ENCODE data around the gene CFB. TPM values are rescaled to one million over a fixed set of nuclear protein-coding genes. Genes with fewer than 3 reads are reported as not detected.

Gene CFB
- polyA plus RNA-seq, 1 of the 3 experiments (the other 2 are of a cell fraction) = 42.1 TPM

DNA sequence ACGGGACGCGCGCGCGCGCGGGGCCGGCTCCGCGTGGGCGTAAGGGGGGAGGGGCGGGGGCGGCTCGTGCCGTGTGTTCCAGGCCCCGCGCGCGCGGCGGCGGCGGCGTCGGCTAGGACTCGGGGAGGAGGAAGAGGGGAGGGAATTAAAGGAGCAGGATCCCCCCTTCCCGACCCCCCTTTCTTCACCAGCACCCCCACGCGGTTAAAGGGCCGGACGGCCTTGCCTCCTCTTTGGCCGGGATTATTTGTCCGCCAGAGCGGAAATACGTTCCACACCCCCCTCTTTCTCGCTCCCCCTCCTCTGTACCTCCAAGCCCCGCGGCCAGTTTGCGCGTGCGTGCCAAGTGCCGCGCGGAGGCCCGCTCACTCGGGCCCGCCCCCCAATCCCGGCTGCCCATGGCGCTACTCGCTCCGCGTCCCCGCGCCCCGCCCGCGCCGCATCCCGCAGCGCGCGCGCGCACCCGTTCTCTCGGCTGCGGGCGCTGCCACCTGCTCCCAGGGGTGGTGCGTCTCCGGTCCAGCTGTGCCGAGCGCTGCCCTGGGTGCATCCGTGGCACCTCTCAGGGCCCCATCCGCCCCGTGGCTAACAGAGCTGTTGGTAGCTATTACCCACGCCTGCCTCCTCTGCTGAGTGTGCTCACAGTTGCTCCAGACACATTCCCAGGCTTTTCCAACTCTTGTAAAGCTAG, 43.8 kb upstream of the CFB start, which contains the start of gene ZBTB12:
ZBTB12 (minus strand) TSS at position 134 of the 691 bp plus-strand sequence. CDS start 781 bp downstream, outside the sequence.
- H3K79me2 ChIP-seq (ENCODE audit: insufficient read depth) = peaks cover 15% of the 10 kb centered on the region; the same call in 1 of the 2 replicates
- H3K4me1 ChIP-seq (ENCODE audit: control insufficient read depth in 1 of 2, insufficient read depth in 2 of 2, low read depth in 1 of 2, low read length in 1 of 2) = peaks cover 5 to 33% of the 10 kb centered on the region in 2 experiments
- no peaks in the 10 kb centered on the region for H3K9me3 ChIP-seq
- peak within 1 kb of the TSS; percentile 44 to 92; a peak in 3 of 4 replicates for H3K27ac ChIP-seq (ENCODE audit: low read depth in 2 of 2, low read length in 1 of 2)
- peak; percentile 99 for DNase-seq
- H3K9ac ChIP-seq = peak within 1 kb of the TSS; percentile 62
- H3K4me3 ChIP-seq (ENCODE audit: low read depth in 2 of 2, low read length in 1 of 2) = peak within 1 kb of the TSS; percentile 60 to 67
- CTCF ChIA-PET = interaction anchor here (0.6 to 1.4 kb wide), 6 partner anchors 13 to 104 kb away, joined by 3 to 4 read pairs (median 3); no protein-coding TSS in a partner anchor
- H4K20me1 ChIP-seq (ENCODE audit: insufficient read depth) = no peaks in the 10 kb centered on the region
- peaks cover 9% of the 10 kb centered on the region for H3F3A ChIP-seq (replicated peaks; ENCODE audit: insufficient read depth)
- no peaks in the 10 kb centered on the region for H3K36me3 ChIP-seq (replicated peaks in 1 of 2; ENCODE audit: control insufficient read depth in 1 of 2, insufficient read depth in 2 of 2, low read length in 1 of 2)
- no peaks in the 10 kb centered on the region for H3K9me2 ChIP-seq
- peak within 1 kb of the TSS; percentile 86 for H3K4me2 ChIP-seq
- under 1% methylated on average over 21 of the region's 77 CpGs for WGBS (ENCODE audit: low lambda C conversion rate)
- H3K27me3 ChIP-seq (ENCODE audit: insufficient read depth) = no peaks in the 10 kb centered on the region
- POLR2A ChIA-PET = interaction anchor here (0.6 to 1.4 kb wide), 8 partner anchors 9 to 1212 kb away, joined by 3 to 4 read pairs (median 3); partner anchors contain the start of gene DXO
- H2AFZ ChIP-seq (ENCODE audit: low read depth) = peak within 1 kb of the TSS; percentile 54; the same call in 1 of the 2 replicates
- TF ChIP-seq, protein P1, sequence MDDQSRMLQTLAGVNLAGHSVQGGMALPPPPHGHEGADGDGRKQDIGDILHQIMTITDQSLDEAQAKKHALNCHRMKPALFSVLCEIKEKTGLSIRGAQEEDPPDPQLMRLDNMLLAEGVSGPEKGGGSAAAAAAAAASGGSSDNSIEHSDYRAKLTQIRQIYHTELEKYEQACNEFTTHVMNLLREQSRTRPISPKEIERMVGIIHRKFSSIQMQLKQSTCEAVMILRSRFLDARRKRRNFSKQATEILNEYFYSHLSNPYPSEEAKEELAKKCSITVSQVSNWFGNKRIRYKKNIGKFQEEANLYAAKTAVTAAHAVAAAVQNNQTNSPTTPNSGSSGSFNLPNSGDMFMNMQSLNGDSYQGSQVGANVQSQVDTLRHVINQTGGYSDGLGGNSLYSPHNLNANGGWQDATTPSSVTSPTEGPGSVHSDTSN (IDR thresholded peaks at IDR 0.05) = peak; percentile 12; the same call in 1 of the 2 replicates
- TF ChIP-seq SMC3 (IDR thresholded peaks at IDR 0.05; ENCODE audit: low read depth, low read length) = no peak
- TF ChIP-seq FOXM1 (IDR thresholded peaks at IDR 0.05; ENCODE audit: low read depth) = no peak
- TF ChIP-seq, protein P2, sequence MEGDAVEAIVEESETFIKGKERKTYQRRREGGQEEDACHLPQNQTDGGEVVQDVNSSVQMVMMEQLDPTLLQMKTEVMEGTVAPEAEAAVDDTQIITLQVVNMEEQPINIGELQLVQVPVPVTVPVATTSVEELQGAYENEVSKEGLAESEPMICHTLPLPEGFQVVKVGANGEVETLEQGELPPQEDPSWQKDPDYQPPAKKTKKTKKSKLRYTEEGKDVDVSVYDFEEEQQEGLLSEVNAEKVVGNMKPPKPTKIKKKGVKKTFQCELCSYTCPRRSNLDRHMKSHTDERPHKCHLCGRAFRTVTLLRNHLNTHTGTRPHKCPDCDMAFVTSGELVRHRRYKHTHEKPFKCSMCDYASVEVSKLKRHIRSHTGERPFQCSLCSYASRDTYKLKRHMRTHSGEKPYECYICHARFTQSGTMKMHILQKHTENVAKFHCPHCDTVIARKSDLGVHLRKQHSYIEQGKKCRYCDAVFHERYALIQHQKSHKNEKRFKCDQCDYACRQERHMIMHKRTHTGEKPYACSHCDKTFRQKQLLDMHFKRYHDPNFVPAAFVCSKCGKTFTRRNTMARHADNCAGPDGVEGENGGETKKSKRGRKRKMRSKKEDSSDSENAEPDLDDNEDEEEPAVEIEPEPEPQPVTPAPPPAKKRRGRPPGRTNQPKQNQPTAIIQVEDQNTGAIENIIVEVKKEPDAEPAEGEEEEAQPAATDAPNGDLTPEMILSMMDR (IDR thresholded peaks at IDR 0.05) = 0 out of 2 replicates have a peak, but pooled peaks have one; percentile 7
- TF ChIP-seq, protein P3, sequence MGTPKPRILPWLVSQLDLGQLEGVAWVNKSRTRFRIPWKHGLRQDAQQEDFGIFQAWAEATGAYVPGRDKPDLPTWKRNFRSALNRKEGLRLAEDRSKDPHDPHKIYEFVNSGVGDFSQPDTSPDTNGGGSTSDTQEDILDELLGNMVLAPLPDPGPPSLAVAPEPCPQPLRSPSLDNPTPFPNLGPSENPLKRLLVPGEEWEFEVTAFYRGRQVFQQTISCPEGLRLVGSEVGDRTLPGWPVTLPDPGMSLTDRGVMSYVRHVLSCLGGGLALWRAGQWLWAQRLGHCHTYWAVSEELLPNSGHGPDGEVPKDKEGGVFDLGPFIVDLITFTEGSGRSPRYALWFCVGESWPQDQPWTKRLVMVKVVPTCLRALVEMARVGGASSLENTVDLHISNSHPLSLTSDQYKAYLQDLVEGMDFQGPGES (IDR thresholded peaks at IDR 0.05; ENCODE audit: low read depth, low read length) = no peak
- TF ChIP-seq JUND (IDR thresholded peaks at IDR 0.05) = no peak
- TF ChIP-seq EZH2phosphoT487 (IDR thresholded peaks at IDR 0.05; ENCODE audit: borderline replicate concordance, low read depth) = no peak
- TF ChIP-seq RAD21 (IDR thresholded peaks at IDR 0.05; ENCODE audit: low read length) = peak; percentile 67
- TF ChIP-seq YY1 (IDR thresholded peaks at IDR 0.05; ENCODE audit: low read depth) = no peak
- TF ChIP-seq, protein P4, sequence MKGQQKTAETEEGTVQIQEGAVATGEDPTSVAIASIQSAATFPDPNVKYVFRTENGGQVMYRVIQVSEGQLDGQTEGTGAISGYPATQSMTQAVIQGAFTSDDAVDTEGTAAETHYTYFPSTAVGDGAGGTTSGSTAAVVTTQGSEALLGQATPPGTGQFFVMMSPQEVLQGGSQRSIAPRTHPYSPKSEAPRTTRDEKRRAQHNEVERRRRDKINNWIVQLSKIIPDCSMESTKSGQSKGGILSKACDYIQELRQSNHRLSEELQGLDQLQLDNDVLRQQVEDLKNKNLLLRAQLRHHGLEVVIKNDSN (IDR thresholded peaks at IDR 0.05; ENCODE audit: borderline replicate concordance, low read depth) = no peak
- TF ChIP-seq SIN3A (IDR thresholded peaks at IDR 0.05; ENCODE audit: borderline replicate concordance, low read depth, low read length) = no peak
- no peak for TF ChIP-seq FOSL2 (IDR thresholded peaks at IDR 0.05; ENCODE audit: borderline replicate concordance, low read depth)
- TF ChIP-seq, protein P5, sequence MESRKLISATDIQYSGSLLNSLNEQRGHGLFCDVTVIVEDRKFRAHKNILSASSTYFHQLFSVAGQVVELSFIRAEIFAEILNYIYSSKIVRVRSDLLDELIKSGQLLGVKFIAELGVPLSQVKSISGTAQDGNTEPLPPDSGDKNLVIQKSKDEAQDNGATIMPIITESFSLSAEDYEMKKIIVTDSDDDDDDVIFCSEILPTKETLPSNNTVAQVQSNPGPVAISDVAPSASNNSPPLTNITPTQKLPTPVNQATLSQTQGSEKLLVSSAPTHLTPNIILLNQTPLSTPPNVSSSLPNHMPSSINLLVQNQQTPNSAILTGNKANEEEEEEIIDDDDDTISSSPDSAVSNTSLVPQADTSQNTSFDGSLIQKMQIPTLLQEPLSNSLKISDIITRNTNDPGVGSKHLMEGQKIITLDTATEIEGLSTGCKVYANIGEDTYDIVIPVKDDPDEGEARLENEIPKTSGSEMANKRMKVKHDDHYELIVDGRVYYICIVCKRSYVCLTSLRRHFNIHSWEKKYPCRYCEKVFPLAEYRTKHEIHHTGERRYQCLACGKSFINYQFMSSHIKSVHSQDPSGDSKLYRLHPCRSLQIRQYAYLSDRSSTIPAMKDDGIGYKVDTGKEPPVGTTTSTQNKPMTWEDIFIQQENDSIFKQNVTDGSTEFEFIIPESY (IDR thresholded peaks at IDR 0.05; ENCODE audit: borderline replicate concordance, low read depth) = no peak
- TF ChIP-seq NRF1 (IDR thresholded peaks at IDR 0.05; ENCODE audit: low read depth, low read length) = peak; percentile 72
- TF ChIP-seq, protein P6, sequence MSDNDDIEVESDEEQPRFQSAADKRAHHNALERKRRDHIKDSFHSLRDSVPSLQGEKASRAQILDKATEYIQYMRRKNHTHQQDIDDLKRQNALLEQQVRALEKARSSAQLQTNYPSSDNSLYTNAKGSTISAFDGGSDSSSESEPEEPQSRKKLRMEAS (IDR thresholded peaks at IDR 0.05; ENCODE audit: low read depth) = peak; percentile 64
- peak; percentile 60 for TF ChIP-seq CHD2 (IDR thresholded peaks at IDR 0.05; ENCODE audit: low read length, partially characterized antibody)
- TF ChIP-seq TEAD4 (IDR thresholded peaks at IDR 0.05; ENCODE audit: borderline replicate concordance, insufficient read depth) = no peak
- TF ChIP-seq, protein P7, sequence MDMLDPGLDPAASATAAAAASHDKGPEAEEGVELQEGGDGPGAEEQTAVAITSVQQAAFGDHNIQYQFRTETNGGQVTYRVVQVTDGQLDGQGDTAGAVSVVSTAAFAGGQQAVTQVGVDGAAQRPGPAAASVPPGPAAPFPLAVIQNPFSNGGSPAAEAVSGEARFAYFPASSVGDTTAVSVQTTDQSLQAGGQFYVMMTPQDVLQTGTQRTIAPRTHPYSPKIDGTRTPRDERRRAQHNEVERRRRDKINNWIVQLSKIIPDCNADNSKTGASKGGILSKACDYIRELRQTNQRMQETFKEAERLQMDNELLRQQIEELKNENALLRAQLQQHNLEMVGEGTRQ (IDR thresholded peaks at IDR 0.05; ENCODE audit: borderline replicate concordance, low read depth, low read length) = no peak
- peak; percentile 59; the same call in 1 of the 2 replicates for TF ChIP-seq POLR2AphosphoS5 (IDR thresholded peaks at IDR 0.05; ENCODE audit: low read depth, low read length)
- TF ChIP-seq ELF1 (IDR thresholded peaks at IDR 0.05) = peak; percentile 32
